Fibroblast of mammary gland (primary cell): ENCODE results near the gene C19orf85.
A peak's percentile ranks its signal among the peaks of the same experiment; 100 is the strongest.

Experiments used
- DNase-seq: peaks from one replicate; pipeline ENCODE4 v3.0.0-alpha.2; 2010; ENCODE audit warnings: low read depth
- H3K4me3 ChIP-seq: 2 replicates; pipeline ENCODE4 v1.5.1; 2011; ENCODE audit warnings: low read depth, mild to moderate bottlenecking, low read length, moderate library complexity; ENCODE audit not compliant: control insufficient read depth
- CTCF ChIP-seq: conservative IDR thresholded peaks from 2 replicates; pipeline ENCODE4 v1.5.1; 2011; ENCODE audit warnings: low read depth, low read length, inconsistent platforms; ENCODE audit not compliant: control insufficient read depth, insufficient read depth

Gene C19orf85

GRCh38 chr19:55455576-55456235 is 8.8 kb downstream of the C19orf85 start:
- no peak for TF ChIP-seq CTCF
- no peak for DNase-seq
- H3K4me3 ChIP-seq: no peak overlapping the region

- DNase-seq: peak; percentile 43
Observed at GRCh38 chr19:55454787-55455243, 9.7 kb downstream of the C19orf85 start.

GRCh38 chr19:55453511-55454260 is 10.9 kb downstream of the C19orf85 start:
- no peak for DNase-seq
- no peak overlapping the region for H3K4me3 ChIP-seq
- no peak for TF ChIP-seq CTCF

More at GRCh38 chr19:55454787-55455243, 9.7 kb downstream of the C19orf85 start:
- peak; percentile 70 for TF ChIP-seq CTCF
- H3K4me3 ChIP-seq: no peak overlapping the region

GRCh38 chr19:55452749-55453346 is 11.7 kb downstream of the C19orf85 start:
- TF ChIP-seq CTCF: no peak
- DNase-seq: peak; percentile 59
- no peak overlapping the region for H3K4me3 ChIP-seq

GRCh38 chr19:55451965-55452748 is 12.4 kb downstream of the C19orf85 start:
- DNase-seq: no peak
- H3K4me3 ChIP-seq: no peak overlapping the region
- no peak for TF ChIP-seq CTCF
